ENCODE measurements around the gene HSD11B1. TPM values are rescaled to one million over a fixed set of nuclear protein-coding genes. Genes with fewer than 3 reads are reported as not detected.

Gene HSD11B1
- total RNA-seq, 1 experiment from 2014 or later: 0.21 TPM

DNA sequence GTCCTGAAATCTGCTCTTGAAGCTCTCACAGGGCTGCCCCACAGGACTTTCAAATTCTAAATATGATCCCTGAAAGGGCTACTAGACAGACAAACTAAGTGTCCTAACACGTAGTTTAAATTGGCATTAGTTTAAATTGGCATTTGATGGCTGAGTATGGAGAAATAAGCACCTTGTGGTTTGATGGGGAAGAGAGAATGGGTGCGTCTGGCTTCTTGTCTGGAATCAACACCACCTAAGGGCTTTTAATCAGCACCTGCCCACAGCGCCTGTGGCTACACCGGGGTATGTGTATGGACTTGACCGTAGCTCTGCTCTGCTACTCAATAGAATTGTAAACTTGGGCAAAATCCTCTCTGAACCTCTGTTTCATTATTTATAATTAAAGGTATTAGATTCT is 46.7 kb upstream of the HSD11B1 start:
- Mint-ChIP-seq H3K27ac (ENCODE audit: low read depth, unreplicated experiment) (peak overlapping the region; percentile 99), H3K4me1 (ENCODE audit: insufficient read depth, unreplicated experiment) (peaks cover 82% of the 10 kb centered on the region), H3K27me3 (ENCODE audit: insufficient read depth, unreplicated experiment) (no peaks in the 10 kb centered on the region), H3K9me3 (ENCODE audit: unreplicated experiment) (no peaks in the 10 kb centered on the region), H3K4me3 (ENCODE audit: unreplicated experiment) (peak overlapping the region; percentile 41), H3K36me3 (ENCODE audit: insufficient read depth, unreplicated experiment) (peaks cover 6% of the 10 kb centered on the region)
- no TSS peak for BruUV-seq (replicated peaks)
- intact Hi-C loops (cut with micrococcal nuclease): loop anchor here (2.0 to 10.0 kb wide), 2 partner anchors 15 to 253 kb away; no protein-coding TSS in a partner anchor
- ChIA-PET POLR2A (interaction anchor here (0.6 to 18.4 kb wide), 20 partner anchors 6 to 1789 kb away, joined by 3 to 458 read pairs (median 6); partner anchors contain the start of genes G0S2, IRF6 and LAMB3), CTCF (interaction anchor here (0.6 to 21.0 kb wide), 17 partner anchors 8 to 100 kb away, joined by 3 to 564 read pairs (median 7); no protein-coding TSS in a partner anchor)
- TF ChIP-seq, protein P1, sequence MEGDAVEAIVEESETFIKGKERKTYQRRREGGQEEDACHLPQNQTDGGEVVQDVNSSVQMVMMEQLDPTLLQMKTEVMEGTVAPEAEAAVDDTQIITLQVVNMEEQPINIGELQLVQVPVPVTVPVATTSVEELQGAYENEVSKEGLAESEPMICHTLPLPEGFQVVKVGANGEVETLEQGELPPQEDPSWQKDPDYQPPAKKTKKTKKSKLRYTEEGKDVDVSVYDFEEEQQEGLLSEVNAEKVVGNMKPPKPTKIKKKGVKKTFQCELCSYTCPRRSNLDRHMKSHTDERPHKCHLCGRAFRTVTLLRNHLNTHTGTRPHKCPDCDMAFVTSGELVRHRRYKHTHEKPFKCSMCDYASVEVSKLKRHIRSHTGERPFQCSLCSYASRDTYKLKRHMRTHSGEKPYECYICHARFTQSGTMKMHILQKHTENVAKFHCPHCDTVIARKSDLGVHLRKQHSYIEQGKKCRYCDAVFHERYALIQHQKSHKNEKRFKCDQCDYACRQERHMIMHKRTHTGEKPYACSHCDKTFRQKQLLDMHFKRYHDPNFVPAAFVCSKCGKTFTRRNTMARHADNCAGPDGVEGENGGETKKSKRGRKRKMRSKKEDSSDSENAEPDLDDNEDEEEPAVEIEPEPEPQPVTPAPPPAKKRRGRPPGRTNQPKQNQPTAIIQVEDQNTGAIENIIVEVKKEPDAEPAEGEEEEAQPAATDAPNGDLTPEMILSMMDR (IDR thresholded peaks at IDR 0.05; ENCODE audit: unreplicated experiment): no peak
- DNase-seq (ENCODE audit: unreplicated experiment): peak; percentile 82

DNA sequence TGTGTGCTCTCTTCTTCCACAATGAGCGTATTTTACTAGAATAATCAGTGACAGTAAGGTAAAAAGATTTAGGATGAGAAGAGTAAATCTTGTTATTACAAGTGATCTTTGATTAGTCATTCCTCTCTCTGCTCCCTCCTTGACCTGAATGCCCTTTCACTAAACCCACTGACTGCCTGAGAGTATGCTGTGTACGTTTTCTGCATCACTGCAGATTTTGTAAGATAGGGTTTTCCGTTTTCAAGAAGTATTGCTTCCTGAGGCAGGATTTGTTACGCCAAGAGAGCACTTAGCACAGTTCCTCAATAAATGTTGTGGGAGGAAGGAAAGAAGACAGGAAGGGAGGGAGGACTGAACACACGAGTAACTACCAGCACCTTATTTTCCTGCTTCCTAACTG is 44.7 kb upstream of the HSD11B1 start:
- CTCF ChIA-PET: interaction anchor here (1.4 to 5.2 kb wide), 4 partner anchors 10 to 60 kb away, joined by 4 to 36 read pairs (median 8); no protein-coding TSS in a partner anchor
- Mint-ChIP-seq H3K27me3 (ENCODE audit: insufficient read depth, unreplicated experiment) (no peaks in the 10 kb centered on the region), H3K4me1 (ENCODE audit: insufficient read depth, unreplicated experiment) (peaks cover 66% of the 10 kb centered on the region), H3K36me3 (ENCODE audit: insufficient read depth, unreplicated experiment) (peaks cover 6% of the 10 kb centered on the region), H3K27ac (ENCODE audit: low read depth, unreplicated experiment) (peak overlapping the region; percentile 99), H3K9me3 (ENCODE audit: unreplicated experiment) (no peaks in the 10 kb centered on the region), H3K4me3 (ENCODE audit: unreplicated experiment) (peak overlapping the region; percentile 4)
- BruUV-seq (replicated peaks): no TSS peak
- DNase-seq (ENCODE audit: unreplicated experiment): peak; percentile 91
- TF ChIP-seq, protein P1 (IDR thresholded peaks at IDR 0.05; ENCODE audit: unreplicated experiment): no peak
- POLR2A ChIA-PET: interaction anchor here (1.0 to 18.4 kb wide), 6 partner anchors 8 to 229 kb away, joined by 4 to 458 read pairs (median 166); partner anchors contain the start of genes G0S2 and LAMB3
- intact Hi-C loops (cut with micrococcal nuclease): loop anchor here (10.0 kb wide), 1 partner anchor 255 kb away; no protein-coding TSS in a partner anchor

DNA sequence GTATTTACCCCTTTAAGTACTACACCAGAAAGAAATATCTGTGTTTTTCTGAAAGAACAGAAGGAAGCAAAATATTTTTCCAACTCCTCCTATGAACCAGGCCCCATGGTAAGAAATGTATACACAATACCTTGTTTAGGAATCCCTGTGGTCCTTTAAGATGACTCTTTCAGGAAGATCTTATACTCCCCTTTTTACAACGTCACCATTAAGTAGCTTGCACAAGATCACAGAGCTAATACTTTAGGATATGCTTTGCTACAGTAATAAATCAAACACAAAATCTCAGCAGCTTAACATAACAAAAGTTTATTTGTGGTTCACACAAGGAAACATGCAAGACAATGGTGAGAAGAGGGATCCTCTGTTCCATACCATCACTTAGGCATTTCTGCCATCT is 43.6 kb upstream of the HSD11B1 start:
- Mint-ChIP-seq H3K4me1 (ENCODE audit: insufficient read depth, unreplicated experiment) (peaks cover 55% of the 10 kb centered on the region), H3K36me3 (ENCODE audit: insufficient read depth, unreplicated experiment) (peaks cover 6% of the 10 kb centered on the region), H3K27me3 (ENCODE audit: insufficient read depth, unreplicated experiment) (no peaks in the 10 kb centered on the region), H3K4me3 (ENCODE audit: unreplicated experiment) (no peak overlapping the region), H3K9me3 (ENCODE audit: unreplicated experiment) (no peaks in the 10 kb centered on the region), H3K27ac (ENCODE audit: low read depth, unreplicated experiment) (peak overlapping the region; percentile 99)
- no peak for DNase-seq (ENCODE audit: unreplicated experiment)
- TF ChIP-seq, protein P1 (IDR thresholded peaks at IDR 0.05; ENCODE audit: unreplicated experiment): no peak
- ChIA-PET CTCF (interaction anchor here (0.6 to 5.2 kb wide), 15 partner anchors 8 to 436 kb away, joined by 3 to 36 read pairs (median 4); partner anchors contain the start of genes G0S2 and LAMB3), POLR2A (interaction anchor here (0.6 to 18.4 kb wide), 6 partner anchors 9 to 342 kb away, joined by 3 to 458 read pairs (median 106); partner anchors contain the start of genes G0S2 and LAMB3)
- intact Hi-C loops (cut with micrococcal nuclease): no loop called here
- BruUV-seq (replicated peaks): no TSS peak

DNA sequence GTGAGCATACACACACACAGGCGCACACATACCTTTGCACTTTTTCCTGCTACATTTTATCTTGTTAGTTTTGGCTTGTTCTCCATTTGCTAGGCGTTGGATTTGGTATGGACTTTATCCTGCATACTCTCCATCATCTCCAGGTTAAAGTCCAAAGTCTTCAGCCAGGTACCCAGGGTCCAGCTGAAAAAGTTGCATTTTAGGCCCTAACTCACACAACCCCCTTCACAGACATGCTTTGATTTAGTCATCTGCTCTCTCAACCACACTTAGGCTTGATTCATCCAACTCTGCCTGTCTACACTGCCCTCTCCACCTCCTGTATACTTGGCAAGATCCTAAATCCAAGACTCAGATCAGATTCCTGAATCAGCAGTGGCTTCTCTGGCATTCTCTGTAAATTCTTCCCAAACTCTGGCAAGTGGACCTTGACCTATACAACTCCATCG is 41.7 kb upstream of the HSD11B1 start:
- no TSS peak for BruUV-seq (replicated peaks)
- Mint-ChIP-seq H3K4me3 (ENCODE audit: unreplicated experiment) (no peak overlapping the region), H3K9me3 (ENCODE audit: unreplicated experiment) (no peaks in the 10 kb centered on the region), H3K36me3 (ENCODE audit: insufficient read depth, unreplicated experiment) (no peaks in the 10 kb centered on the region), H3K27me3 (ENCODE audit: insufficient read depth, unreplicated experiment) (no peaks in the 10 kb centered on the region), H3K27ac (ENCODE audit: low read depth, unreplicated experiment) (peak overlapping the region; percentile 8), H3K4me1 (ENCODE audit: insufficient read depth, unreplicated experiment) (peaks cover 36% of the 10 kb centered on the region)
- TF ChIP-seq, protein P1 (IDR thresholded peaks at IDR 0.05; ENCODE audit: unreplicated experiment): no peak
- CTCF ChIA-PET: interaction anchor here (1.5 to 2.8 kb wide), 3 partner anchors 9 to 20 kb away, joined by 3 to 9 read pairs (median 8); no protein-coding TSS in a partner anchor
- no peak for DNase-seq (ENCODE audit: unreplicated experiment)
- intact Hi-C loops (cut with micrococcal nuclease): no loop called here
- POLR2A ChIA-PET: interaction anchor here (1.5 to 18.4 kb wide), 3 partner anchors 11 to 43 kb away, joined by 5 to 458 read pairs (median 207); partner anchors contain the start of gene LAMB3
